SK-N-SH (cell line): ENCODE measurements around the gene CRB1. TPM values are rescaled to one million over a fixed set of nuclear protein-coding genes. Genes with fewer than 3 reads are reported as not detected.
"Not testable (repeated sequence)": the region's sequence is repeated elsewhere in the genome, so short reads cannot be mapped to it uniquely, and the experiment has no call there.

Source experiments
- CTCF ChIA-PET: fragments of 300-600, 350-600 bp; formaldehyde crosslinking; extraction: SDS; loops from one replicate; lab custom pipeline; 2021; lab: Yijun Ruan, JAX
- POLR2A ChIA-PET: fragments of 350-600 bp; sonication (Branson Sonifier 250); formaldehyde crosslinking; extraction: SDS; loops from one replicate; lab custom pipeline; 2020; ENCODE audit warnings: antibody characterized with exemption, inconsistent platforms; lab: Yijun Ruan, JAX
- DNase-seq: peaks from one replicate; pipeline ENCODE4 v3.0.0; 2012
- H2AFZ ChIP-seq: fragments of 200-600 bp; sonication (generic); 2 replicates; pipeline ENCODE4 v1.8.1; 2016; ENCODE audit warnings: antibody characterized with exemption, mild to moderate bottlenecking, low read depth
- H3F3A ChIP-seq: fragments of 200-600 bp; sonication (generic); replicated peaks from 2 replicates; pipeline ENCODE3; 2016; ENCODE audit warnings: antibody characterized with exemption, mild to moderate bottlenecking; ENCODE audit not compliant: insufficient read depth
- H3K27ac ChIP-seq, 2 experiments: fragments of 200-500 bp in 1 of 2; fragments of 200-600 bp in 1 of 2; sonication (Bioruptor generic) in 1 of 2; sonication (generic), shearing (Covaris generic) in 1 of 2; 2 replicates each; pipeline versions ENCODE4 v1.5.1 to v1.6.1; 2014 to 2016; ENCODE audit warnings: low read depth in 2 of 2, inconsistent platforms in 1 of 2, low read length in 1 of 2, mild to moderate bottlenecking in 1 of 2, mixed read lengths in 1 of 2
- H3K27me3 ChIP-seq: fragments of 200-600 bp; sonication (generic), shearing (Covaris generic); 2 replicates; pipeline ENCODE4 v1.6.1; 2016; ENCODE audit warnings: mixed run types; ENCODE audit not compliant: insufficient read depth
- H3K36me3 ChIP-seq, 2 experiments: fragments of 200-500 bp in 1 of 2; fragments of 200-600 bp in 1 of 2; sonication (Bioruptor generic) in 1 of 2; sonication (generic) in 1 of 2; replicated peaks in 1 of 2; 2 replicates each; pipeline versions ENCODE3 to v1.5.1; 2014 to 2016; ENCODE audit warnings: low read length in 1 of 2, mild to moderate bottlenecking in 1 of 2; ENCODE audit not compliant: insufficient read depth in 2 of 2, control insufficient read depth in 1 of 2
- H3K4me1 ChIP-seq, 2 experiments: fragments of 200-500 bp in 1 of 2; fragments of 200-600 bp in 1 of 2; sonication (Bioruptor generic) in 1 of 2; sonication (generic), shearing (Covaris generic) in 1 of 2; 2 replicates each; pipeline versions ENCODE4 v1.5.1 to v1.6.1; 2014 to 2016; ENCODE audit warnings: low read depth in 1 of 2, low read length in 1 of 2, mixed run types in 1 of 2; ENCODE audit not compliant: insufficient read depth in 2 of 2, control insufficient read depth in 1 of 2
- H3K4me2 ChIP-seq: fragments of 200-600 bp; sonication (generic), shearing (Covaris generic); 2 replicates; pipeline ENCODE4 v1.6.1; 2017; ENCODE audit warnings: mixed run types
- H3K4me3 ChIP-seq, 2 experiments: fragments of 200-500 bp in 1 of 2; fragments of 200-600 bp in 1 of 2; sonication (Bioruptor generic) in 1 of 2; sonication (generic), shearing (Covaris generic) in 1 of 2; 2 replicates each; pipeline versions ENCODE4 v1.5.1 to v1.8.1; 2014 to 2016; ENCODE audit warnings: low read depth in 2 of 2, inconsistent platforms in 1 of 2, low read length in 1 of 2, mild to moderate bottlenecking in 1 of 2, mixed read lengths in 1 of 2, moderate library complexity in 1 of 2
- H3K79me2 ChIP-seq: fragments of 200-600 bp; sonication (generic); 2 replicates; pipeline ENCODE4 v1.8.1; 2017; ENCODE audit warnings: mild to moderate bottlenecking; ENCODE audit not compliant: insufficient read depth
- H3K9ac ChIP-seq: fragments of 200-600 bp; sonication (generic); 2 replicates; pipeline ENCODE4 v1.6.1; 2017; ENCODE audit warnings: mixed run types
- H3K9me2 ChIP-seq: fragments of 200-600 bp; sonication (generic); 2 replicates; pipeline ENCODE4 v1.6.1; 2017; ENCODE audit warnings: mixed run types
- H3K9me3 ChIP-seq: fragments of 200-600 bp; sonication (generic); 2 replicates; pipeline ENCODE4 v1.6.1; 2017; ENCODE audit warnings: mixed run types, mild to moderate bottlenecking, moderate library complexity
- H4K20me1 ChIP-seq: fragments of 200-600 bp; sonication (generic); 2 replicates; pipeline ENCODE4 v1.6.1; 2017; ENCODE audit warnings: mild to moderate bottlenecking, mixed run types; ENCODE audit not compliant: insufficient read depth
- EP300 ChIP-seq, 2 experiments: IDR thresholded peaks; 2 replicates each; pipeline versions ENCODE4 v1.4.0 to v1.6.1; 2012; ENCODE audit warnings: borderline replicate concordance in 1 of 2, low read depth in 1 of 2, low read length in 1 of 2
- EZH2phosphoT487 ChIP-seq: fragments of 200-600 bp; sonication (generic); IDR thresholded peaks from 2 replicates; pipeline ENCODE4 v1.6.1; 2017; ENCODE audit warnings: low read depth, mixed run types, mild to moderate bottlenecking, antibody characterized with exemption, moderate library complexity, borderline replicate concordance
- FOSL2 ChIP-seq: IDR thresholded peaks from 2 replicates; pipeline ENCODE4 v1.4.0; 2012; ENCODE audit warnings: low read depth, mild to moderate bottlenecking, moderate library complexity, borderline replicate concordance
- FOXM1 ChIP-seq: IDR thresholded peaks from 2 replicates; pipeline ENCODE4 v1.4.0; 2012; ENCODE audit warnings: low read depth, mild to moderate bottlenecking
- JUND ChIP-seq: IDR thresholded peaks from 2 replicates; pipeline ENCODE4 v1.4.0; 2012
- RCOR1 ChIP-seq: fragments of 150-350 bp; IDR thresholded peaks from 2 replicates; pipeline ENCODE4 v1.6.1; 2017; ENCODE audit warnings: antibody characterized with exemption, low read length
- RFX5 ChIP-seq: IDR thresholded peaks from 2 replicates; pipeline ENCODE4 v1.6.1; 2012; ENCODE audit warnings: mild to moderate bottlenecking, improper control_type of control experiment, low read length
- RXRA ChIP-seq: IDR thresholded peaks from 2 replicates; pipeline ENCODE4 v1.4.0; 2012; ENCODE audit warnings: low read depth, mild to moderate bottlenecking, borderline replicate concordance
- SMC3 ChIP-seq: IDR thresholded peaks from 2 replicates; pipeline ENCODE4 v1.6.1; 2012; ENCODE audit warnings: low read depth, low read length, improper control_type of control experiment
- YY1 ChIP-seq: IDR thresholded peaks from 2 replicates; pipeline ENCODE4 v1.4.0; 2012; ENCODE audit warnings: low read depth, mild to moderate bottlenecking
- ZBTB33 ChIP-seq: IDR thresholded peaks from 2 replicates; pipeline ENCODE4 v1.4.0; 2012; ENCODE audit warnings: low read depth, borderline replicate concordance
- WGBS: methylation state at CpG from one replicate; pipeline ENCODE4 v1.1.6; 2017; ENCODE audit warnings: low lambda C conversion rate; 5-methylcytosine and 5-hydroxymethylcytosine counted together
- polyA plus RNA-seq, 3 experiments: library from polyadenylated mRNA; depleted of rRNA; stranded (reverse); fragments of >200 nt; gene quantifications; 2 replicates each; pipeline ENCODE4 v1.2.3, GENCODE V29; 2012
- TF ChIP-seq, protein P1 (sequence below): IDR thresholded peaks from 2 replicates; pipeline ENCODE4 v1.6.1; 2012; ENCODE audit warnings: mild to moderate bottlenecking, low read depth, low read length, moderate library complexity
- TF ChIP-seq, protein P2 (sequence below): fragments of 200-600 bp; sonication (generic); IDR thresholded peaks from 2 replicates; pipeline ENCODE4 v1.6.1; 2017; ENCODE audit warnings: antibody characterized with exemption, mild to moderate bottlenecking, moderate library complexity

The CRB1 gene
- polyA plus RNA-seq, 1 of the 3 experiments (the other 2 are of a cell fraction): 0.13 TPM

- ChIA-PET CTCF (no interaction called here), POLR2A (no interaction called here)
- no peaks in the 10 kb centered on the region for H3K36me3 ChIP-seq
- no peaks in the 10 kb centered on the region for H3K9me2 ChIP-seq
- H3K4me3 ChIP-seq: no peak overlapping the region
- no peak overlapping the region for H3K27ac ChIP-seq
- no peaks in the 10 kb centered on the region for H3K27me3 ChIP-seq
- no peaks in the 10 kb centered on the region for H3F3A ChIP-seq
- peaks cover 0 to 4% of the 10 kb centered on the region in 2 experiments; a peak in 2 of 4 replicates for H3K4me1 ChIP-seq
- no CpG with 5 or more reads among the region's 2 CpGs for WGBS
- no peak for DNase-seq
- no peak overlapping the region for H2AFZ ChIP-seq
- no peaks in the 10 kb centered on the region for H4K20me1 ChIP-seq
- H3K9me3 ChIP-seq: no peaks in the 10 kb centered on the region
- no peak overlapping the region for H3K9ac ChIP-seq
- no peak overlapping the region for H3K4me2 ChIP-seq
- TF ChIP-seq, protein P1, sequence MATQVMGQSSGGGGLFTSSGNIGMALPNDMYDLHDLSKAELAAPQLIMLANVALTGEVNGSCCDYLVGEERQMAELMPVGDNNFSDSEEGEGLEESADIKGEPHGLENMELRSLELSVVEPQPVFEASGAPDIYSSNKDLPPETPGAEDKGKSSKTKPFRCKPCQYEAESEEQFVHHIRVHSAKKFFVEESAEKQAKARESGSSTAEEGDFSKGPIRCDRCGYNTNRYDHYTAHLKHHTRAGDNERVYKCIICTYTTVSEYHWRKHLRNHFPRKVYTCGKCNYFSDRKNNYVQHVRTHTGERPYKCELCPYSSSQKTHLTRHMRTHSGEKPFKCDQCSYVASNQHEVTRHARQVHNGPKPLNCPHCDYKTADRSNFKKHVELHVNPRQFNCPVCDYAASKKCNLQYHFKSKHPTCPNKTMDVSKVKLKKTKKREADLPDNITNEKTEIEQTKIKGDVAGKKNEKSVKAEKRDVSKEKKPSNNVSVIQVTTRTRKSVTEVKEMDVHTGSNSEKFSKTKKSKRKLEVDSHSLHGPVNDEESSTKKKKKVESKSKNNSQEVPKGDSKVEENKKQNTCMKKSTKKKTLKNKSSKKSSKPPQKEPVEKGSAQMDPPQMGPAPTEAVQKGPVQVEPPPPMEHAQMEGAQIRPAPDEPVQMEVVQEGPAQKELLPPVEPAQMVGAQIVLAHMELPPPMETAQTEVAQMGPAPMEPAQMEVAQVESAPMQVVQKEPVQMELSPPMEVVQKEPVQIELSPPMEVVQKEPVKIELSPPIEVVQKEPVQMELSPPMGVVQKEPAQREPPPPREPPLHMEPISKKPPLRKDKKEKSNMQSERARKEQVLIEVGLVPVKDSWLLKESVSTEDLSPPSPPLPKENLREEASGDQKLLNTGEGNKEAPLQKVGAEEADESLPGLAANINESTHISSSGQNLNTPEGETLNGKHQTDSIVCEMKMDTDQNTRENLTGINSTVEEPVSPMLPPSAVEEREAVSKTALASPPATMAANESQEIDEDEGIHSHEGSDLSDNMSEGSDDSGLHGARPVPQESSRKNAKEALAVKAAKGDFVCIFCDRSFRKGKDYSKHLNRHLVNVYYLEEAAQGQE: no peak
- TF ChIP-seq FOXM1 (no peak), EZH2phosphoT487 (no peak), EP300 (IDR thresholded peaks at IDR 0.05; ENCODE audit: borderline replicate concordance in 1 of 2, low read depth in 1 of 2, low read length in 1 of 2) (no peak)
- no peaks in the 10 kb centered on the region for H3K79me2 ChIP-seq
Observed at GRCh38 chr1:197486946-197487345, 218.9 kb downstream of the CRB1 start.

DNA sequence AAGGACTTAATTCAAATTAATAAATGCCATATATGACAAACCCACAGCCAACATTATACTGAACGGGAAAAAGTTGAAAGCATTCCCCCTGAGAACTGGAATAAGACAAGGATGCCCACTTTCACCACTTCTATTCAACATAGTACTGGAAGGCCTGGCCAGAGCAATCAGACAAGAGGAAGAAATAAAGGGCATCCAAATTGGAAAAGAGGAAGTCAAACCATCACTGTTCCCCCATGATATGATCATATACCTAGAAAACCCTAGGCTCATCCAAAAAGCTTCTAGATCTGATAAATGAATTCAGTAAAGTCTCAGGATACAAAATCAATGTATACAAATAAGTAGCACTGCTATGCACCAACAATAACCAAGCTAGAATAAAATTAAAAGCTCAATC lies 223.5 kb downstream of the CRB1 start:
- H3K27ac ChIP-seq, H3K9me2 ChIP-seq, H2AFZ ChIP-seq, POLR2A ChIA-PET, H3K27me3 ChIP-seq, H3K9me3 ChIP-seq, H3K9ac ChIP-seq, DNase-seq, H3K36me3 ChIP-seq, H3K4me2 ChIP-seq, H3K79me2 ChIP-seq, H3F3A ChIP-seq, H4K20me1 ChIP-seq, H3K4me3 ChIP-seq, H3K4me1 ChIP-seq: not testable (repeated sequence)
- CTCF ChIA-PET: interaction anchor here (0.6 kb wide), 1 partner anchor 449 kb away, joined by 3 read pairs; no protein-coding TSS in a partner anchor
- 67% methylated on average over 1 of the region's 1 CpG for WGBS

- no peak for DNase-seq
- 79% methylated on average over 10 of the region's 10 CpGs for WGBS
- Histone ChIP-seq H3K9me3 (no peaks in the 10 kb centered on the region), H3K4me3 (no peak overlapping the region), H3K79me2 (no peaks in the 10 kb centered on the region), H3K36me3 (no peaks in the 10 kb centered on the region), H2AFZ (no peak overlapping the region), H3K4me1 (no peaks in the 10 kb centered on the region; a peak in 1 of 4 replicates), H3F3A (no peaks in the 10 kb centered on the region), H3K9ac (no peak overlapping the region), H3K9me2 (no peaks in the 10 kb centered on the region), H3K27ac (no peak overlapping the region), H4K20me1 (no peaks in the 10 kb centered on the region), H3K4me2 (no peak overlapping the region), H3K27me3 (no peaks in the 10 kb centered on the region)
- ChIA-PET POLR2A (no interaction called here), CTCF (no interaction called here)
- TF ChIP-seq RFX5 (no peak), EZH2phosphoT487 (no peak), JUND (no peak), RCOR1 (no peak), ZBTB33 (no peak), YY1 (no peak), FOSL2 (no peak), SMC3 (no peak), RXRA (no peak)
- TF ChIP-seq, protein P2, sequence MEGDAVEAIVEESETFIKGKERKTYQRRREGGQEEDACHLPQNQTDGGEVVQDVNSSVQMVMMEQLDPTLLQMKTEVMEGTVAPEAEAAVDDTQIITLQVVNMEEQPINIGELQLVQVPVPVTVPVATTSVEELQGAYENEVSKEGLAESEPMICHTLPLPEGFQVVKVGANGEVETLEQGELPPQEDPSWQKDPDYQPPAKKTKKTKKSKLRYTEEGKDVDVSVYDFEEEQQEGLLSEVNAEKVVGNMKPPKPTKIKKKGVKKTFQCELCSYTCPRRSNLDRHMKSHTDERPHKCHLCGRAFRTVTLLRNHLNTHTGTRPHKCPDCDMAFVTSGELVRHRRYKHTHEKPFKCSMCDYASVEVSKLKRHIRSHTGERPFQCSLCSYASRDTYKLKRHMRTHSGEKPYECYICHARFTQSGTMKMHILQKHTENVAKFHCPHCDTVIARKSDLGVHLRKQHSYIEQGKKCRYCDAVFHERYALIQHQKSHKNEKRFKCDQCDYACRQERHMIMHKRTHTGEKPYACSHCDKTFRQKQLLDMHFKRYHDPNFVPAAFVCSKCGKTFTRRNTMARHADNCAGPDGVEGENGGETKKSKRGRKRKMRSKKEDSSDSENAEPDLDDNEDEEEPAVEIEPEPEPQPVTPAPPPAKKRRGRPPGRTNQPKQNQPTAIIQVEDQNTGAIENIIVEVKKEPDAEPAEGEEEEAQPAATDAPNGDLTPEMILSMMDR: no peak
Observed at GRCh38 chr1:197496722-197497121, 228.7 kb downstream of the CRB1 start.
